Neural progenitor cell (in vitro differentiated cells): ENCODE measurements around the gene GDPD5. TPM values are rescaled to one million over a fixed set of nuclear protein-coding genes. Genes with fewer than 3 reads are reported as not detected.

Source experiments
- DNase-seq: peaks from one replicate; pipeline ENCODE4 v3.0.0-alpha.2; 2016; ENCODE audit warnings: low spot score
- H2AFZ ChIP-seq: fragments of 200-600 bp; sonication (generic); replicated peaks from 2 replicates; pipeline ENCODE4 v1.6.1; 2016; ENCODE audit warnings: antibody characterized with exemption
- H3F3A ChIP-seq: fragments of 200-600 bp; sonication (generic); 2 replicates; pipeline ENCODE4 v1.6.1; 2016; ENCODE audit warnings: antibody characterized with exemption, low read depth
- H3K27ac ChIP-seq: fragments of 200-600 bp; sonication (generic); 2 replicates; pipeline ENCODE4 v1.5.1; 2016; ENCODE audit warnings: mild to moderate bottlenecking
- H3K27me3 ChIP-seq: fragments of 200-600 bp; sonication (generic); 2 replicates; pipeline ENCODE4 v1.6.1; 2016; ENCODE audit warnings: mild to moderate bottlenecking, moderate library complexity
- H3K36me3 ChIP-seq: fragments of 200-600 bp; sonication (generic); 2 replicates; pipeline ENCODE4 v1.5.1; 2016
- H3K4me1 ChIP-seq: fragments of 200-600 bp; sonication (generic); 2 replicates; pipeline ENCODE4 v1.6.1; 2016; ENCODE audit warnings: mixed run types
- H3K4me2 ChIP-seq: fragments of 200-600 bp; sonication (generic); 2 replicates; pipeline ENCODE4 v1.6.1; 2016
- H3K4me3 ChIP-seq: fragments of 200-600 bp; sonication (generic); 2 replicates; pipeline ENCODE4 v1.5.1; 2016
- H3K79me2 ChIP-seq: fragments of 200-600 bp; sonication (generic); 2 replicates; pipeline ENCODE4 v1.6.1; 2016; ENCODE audit warnings: low read depth
- H3K9ac ChIP-seq: fragments of 200-600 bp; sonication (generic); 2 replicates; pipeline ENCODE4 v1.6.1; 2016
- H3K9me3 ChIP-seq: fragments of 200-600 bp; sonication (generic); 2 replicates; pipeline ENCODE4 v1.5.1; 2016; ENCODE audit warnings: low read depth
- H4K20me1 ChIP-seq: fragments of 200-600 bp; sonication (generic); 2 replicates; pipeline ENCODE4 v1.6.1; 2016; ENCODE audit warnings: low read depth
- H3K27ac Mint-ChIP-seq: 3 replicates; pipeline ENCODE4 v1.8.0; 2021; ENCODE audit warnings: mixed read lengths
- H3K27me3 Mint-ChIP-seq: 2 replicates; pipeline ENCODE4 v1.8.0; 2022; ENCODE audit warnings: low read depth, mild to moderate bottlenecking, inconsistent platforms, moderate library complexity, mixed read lengths; ENCODE audit not compliant: insufficient read depth
- H3K36me3 Mint-ChIP-seq: 3 replicates; pipeline ENCODE4 v1.8.0; 2021; ENCODE audit warnings: mixed read lengths
- H3K4me1 Mint-ChIP-seq: 3 replicates; pipeline ENCODE4 v1.8.0; 2021; ENCODE audit warnings: mixed read lengths
- H3K4me3 Mint-ChIP-seq: 3 replicates; pipeline ENCODE4 v1.8.0; 2021; ENCODE audit warnings: mild to moderate bottlenecking, moderate library complexity, mixed read lengths
- H3K9me3 Mint-ChIP-seq: 3 replicates; pipeline ENCODE4 v1.8.0; 2020; ENCODE audit warnings: mixed read lengths
- EZH2 ChIP-seq: fragments of 200-600 bp; sonication (generic); IDR thresholded peaks from 2 replicates; pipeline ENCODE4 v1.6.1; 2017; ENCODE audit warnings: antibody characterized with exemption, mild to moderate bottlenecking, moderate library complexity
- EZH2phosphoT487 ChIP-seq: fragments of 200-600 bp; sonication (generic); IDR thresholded peaks from 2 replicates; pipeline ENCODE4 v1.6.1; 2017; ENCODE audit warnings: antibody characterized with exemption
- total RNA-seq: library from RNA; depleted of rRNA; stranded (reverse); fragments of >200 nt; gene quantifications from 2 replicates; pipeline ENCODE4 v1.2.3, GENCODE V29; 2015; ENCODE audit warnings: low replicate concordance
- TF ChIP-seq, protein P1 (sequence below): fragments of 200-600 bp; sonication (generic); IDR thresholded peaks from 2 replicates; pipeline ENCODE4 v1.5.1; 2017; ENCODE audit warnings: antibody characterized with exemption, mild to moderate bottlenecking

Gene GDPD5
- total RNA-seq, 1 donor from 2014 or later = 11.3 TPM

DNA sequence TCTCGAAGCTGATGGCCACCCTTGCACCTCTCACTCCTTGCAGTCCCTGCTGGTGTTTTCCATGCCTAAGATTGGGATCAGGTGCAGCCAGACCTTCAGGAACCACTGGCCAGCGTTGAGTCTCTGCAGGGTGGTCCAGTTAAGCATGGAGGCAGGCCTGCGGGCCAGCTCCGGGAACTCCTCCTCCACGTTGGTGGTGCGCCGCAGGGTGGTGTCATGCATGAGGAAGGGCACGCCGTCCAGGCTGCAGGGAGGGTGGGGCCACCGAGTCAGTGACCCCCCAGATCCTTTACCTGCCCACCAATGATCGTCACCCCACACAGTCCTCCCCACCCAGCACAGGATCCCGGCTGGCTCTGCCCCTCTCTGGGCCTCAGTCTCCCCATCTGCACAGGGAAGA is 82.7 kb downstream of the GDPD5 start:
- Mint-ChIP-seq H3K27me3 (peaks cover 5% of the 10 kb centered on the region), H3K9me3 (no peaks in the 10 kb centered on the region), H3K4me1 (peaks cover 6% of the 10 kb centered on the region), H3K4me3 (no peak overlapping the region), H3K36me3 (no peaks in the 10 kb centered on the region), H3K27ac (no peak overlapping the region)
- H3F3A ChIP-seq = no peaks in the 10 kb centered on the region
- H4K20me1 ChIP-seq = no peaks in the 10 kb centered on the region
- H3K9me3 ChIP-seq = no peaks in the 10 kb centered on the region
- H3K27ac ChIP-seq = no peak overlapping the region
- no peaks in the 10 kb centered on the region for H3K79me2 ChIP-seq
- H3K27me3 ChIP-seq = no peaks in the 10 kb centered on the region
- H3K4me3 ChIP-seq = no peak overlapping the region
- no peak for TF ChIP-seq EZH2phosphoT487
- no peaks in the 10 kb centered on the region for H3K36me3 ChIP-seq
- H3K9ac ChIP-seq = no peak overlapping the region
- H3K4me1 ChIP-seq = no peaks in the 10 kb centered on the region
- H2AFZ ChIP-seq = no peak overlapping the region
- no peak for DNase-seq
- H3K4me2 ChIP-seq = no peak overlapping the region

DNA sequence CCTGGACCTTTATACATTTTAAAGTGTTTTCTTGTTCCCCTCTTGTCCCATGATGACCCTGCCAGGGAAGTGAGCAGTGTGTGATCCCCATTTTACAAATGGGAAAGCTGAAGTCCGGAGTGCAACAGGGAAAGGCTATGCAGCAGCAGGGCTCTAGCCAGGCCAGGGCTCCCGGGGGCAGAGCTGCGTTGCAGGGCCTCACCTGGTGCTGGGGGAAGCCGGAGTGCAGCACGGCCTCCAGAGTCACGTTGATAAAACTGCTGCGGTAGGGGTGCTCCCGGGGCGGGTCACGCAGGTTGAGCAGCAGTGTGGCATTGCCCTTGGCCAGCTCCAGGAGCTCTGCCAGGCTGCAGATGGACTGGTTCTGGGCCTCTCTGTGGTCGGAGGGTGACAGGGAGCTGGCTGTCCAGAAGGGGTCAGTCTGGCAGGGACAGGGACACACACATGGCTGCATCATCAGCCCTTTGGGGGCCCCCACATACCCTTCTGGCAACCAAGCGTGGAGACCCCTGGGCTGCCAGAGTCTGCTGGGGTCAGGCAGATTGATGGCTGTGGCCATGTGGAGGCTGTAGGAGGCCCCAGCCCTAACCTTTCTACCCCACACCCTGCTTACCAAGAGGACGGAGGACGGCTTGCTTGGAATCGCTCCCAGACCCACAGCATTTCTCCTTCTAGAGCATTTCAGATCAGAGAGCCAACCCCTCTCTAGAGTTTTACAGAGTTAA is 83.4 kb downstream of the GDPD5 start:
- H3K4me1 ChIP-seq = no peaks in the 10 kb centered on the region
- H3K4me2 ChIP-seq = no peak overlapping the region
- Mint-ChIP-seq H3K4me1 (peaks cover 6% of the 10 kb centered on the region), H3K4me3 (no peak overlapping the region), H3K27me3 (peaks cover 6% of the 10 kb centered on the region), H3K9me3 (no peaks in the 10 kb centered on the region), H3K27ac (no peak overlapping the region), H3K36me3 (no peaks in the 10 kb centered on the region)
- no peaks in the 10 kb centered on the region for H3K79me2 ChIP-seq
- H3K4me3 ChIP-seq = no peak overlapping the region
- H3K27ac ChIP-seq = no peak overlapping the region
- H3K9ac ChIP-seq = no peak overlapping the region
- no peak for DNase-seq
- H3K36me3 ChIP-seq = no peaks in the 10 kb centered on the region
- no peaks in the 10 kb centered on the region for H3F3A ChIP-seq
- H3K27me3 ChIP-seq = no peaks in the 10 kb centered on the region
- H3K9me3 ChIP-seq = no peaks in the 10 kb centered on the region
- TF ChIP-seq, protein P1, sequence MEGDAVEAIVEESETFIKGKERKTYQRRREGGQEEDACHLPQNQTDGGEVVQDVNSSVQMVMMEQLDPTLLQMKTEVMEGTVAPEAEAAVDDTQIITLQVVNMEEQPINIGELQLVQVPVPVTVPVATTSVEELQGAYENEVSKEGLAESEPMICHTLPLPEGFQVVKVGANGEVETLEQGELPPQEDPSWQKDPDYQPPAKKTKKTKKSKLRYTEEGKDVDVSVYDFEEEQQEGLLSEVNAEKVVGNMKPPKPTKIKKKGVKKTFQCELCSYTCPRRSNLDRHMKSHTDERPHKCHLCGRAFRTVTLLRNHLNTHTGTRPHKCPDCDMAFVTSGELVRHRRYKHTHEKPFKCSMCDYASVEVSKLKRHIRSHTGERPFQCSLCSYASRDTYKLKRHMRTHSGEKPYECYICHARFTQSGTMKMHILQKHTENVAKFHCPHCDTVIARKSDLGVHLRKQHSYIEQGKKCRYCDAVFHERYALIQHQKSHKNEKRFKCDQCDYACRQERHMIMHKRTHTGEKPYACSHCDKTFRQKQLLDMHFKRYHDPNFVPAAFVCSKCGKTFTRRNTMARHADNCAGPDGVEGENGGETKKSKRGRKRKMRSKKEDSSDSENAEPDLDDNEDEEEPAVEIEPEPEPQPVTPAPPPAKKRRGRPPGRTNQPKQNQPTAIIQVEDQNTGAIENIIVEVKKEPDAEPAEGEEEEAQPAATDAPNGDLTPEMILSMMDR = no peak
- TF ChIP-seq EZH2phosphoT487 (no peak), EZH2 (no peak)
- H2AFZ ChIP-seq = no peak overlapping the region
- H4K20me1 ChIP-seq = no peaks in the 10 kb centered on the region

DNA sequence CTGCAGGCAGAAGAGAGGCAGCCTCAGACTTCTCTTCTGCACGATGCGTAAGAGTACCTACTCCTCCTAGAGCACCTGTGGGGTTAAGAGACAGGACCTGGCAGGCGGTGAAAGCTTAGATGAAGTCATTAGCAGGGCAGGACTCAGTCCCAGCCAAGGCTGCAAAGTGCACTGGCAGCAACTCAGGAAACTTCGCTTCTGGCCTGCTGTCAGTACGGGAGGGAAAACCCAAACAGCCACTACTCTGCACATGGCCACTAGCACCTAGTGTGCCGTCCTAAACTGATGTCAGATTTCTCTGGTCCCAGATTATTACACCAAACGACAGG is 84.0 kb downstream of the GDPD5 start:
- Histone ChIP-seq H2AFZ (no peak overlapping the region), H3K27ac (no peak overlapping the region), H3K79me2 (no peaks in the 10 kb centered on the region), H3K27me3 (no peaks in the 10 kb centered on the region), H3K4me2 (no peak overlapping the region), H3K9me3 (no peaks in the 10 kb centered on the region), H3K9ac (no peak overlapping the region), H3K4me3 (no peak overlapping the region), H4K20me1 (no peaks in the 10 kb centered on the region), H3F3A (no peaks in the 10 kb centered on the region), H3K36me3 (no peaks in the 10 kb centered on the region), H3K4me1 (no peaks in the 10 kb centered on the region)
- Mint-ChIP-seq H3K36me3 (no peaks in the 10 kb centered on the region), H3K4me1 (peaks cover 6% of the 10 kb centered on the region), H3K4me3 (no peak overlapping the region), H3K27me3 (peaks cover 6% of the 10 kb centered on the region), H3K27ac (no peak overlapping the region), H3K9me3 (no peaks in the 10 kb centered on the region)
- DNase-seq = no peak
- TF ChIP-seq, protein P1 = no peak
- TF ChIP-seq EZH2 (no peak), EZH2phosphoT487 (no peak)

DNA sequence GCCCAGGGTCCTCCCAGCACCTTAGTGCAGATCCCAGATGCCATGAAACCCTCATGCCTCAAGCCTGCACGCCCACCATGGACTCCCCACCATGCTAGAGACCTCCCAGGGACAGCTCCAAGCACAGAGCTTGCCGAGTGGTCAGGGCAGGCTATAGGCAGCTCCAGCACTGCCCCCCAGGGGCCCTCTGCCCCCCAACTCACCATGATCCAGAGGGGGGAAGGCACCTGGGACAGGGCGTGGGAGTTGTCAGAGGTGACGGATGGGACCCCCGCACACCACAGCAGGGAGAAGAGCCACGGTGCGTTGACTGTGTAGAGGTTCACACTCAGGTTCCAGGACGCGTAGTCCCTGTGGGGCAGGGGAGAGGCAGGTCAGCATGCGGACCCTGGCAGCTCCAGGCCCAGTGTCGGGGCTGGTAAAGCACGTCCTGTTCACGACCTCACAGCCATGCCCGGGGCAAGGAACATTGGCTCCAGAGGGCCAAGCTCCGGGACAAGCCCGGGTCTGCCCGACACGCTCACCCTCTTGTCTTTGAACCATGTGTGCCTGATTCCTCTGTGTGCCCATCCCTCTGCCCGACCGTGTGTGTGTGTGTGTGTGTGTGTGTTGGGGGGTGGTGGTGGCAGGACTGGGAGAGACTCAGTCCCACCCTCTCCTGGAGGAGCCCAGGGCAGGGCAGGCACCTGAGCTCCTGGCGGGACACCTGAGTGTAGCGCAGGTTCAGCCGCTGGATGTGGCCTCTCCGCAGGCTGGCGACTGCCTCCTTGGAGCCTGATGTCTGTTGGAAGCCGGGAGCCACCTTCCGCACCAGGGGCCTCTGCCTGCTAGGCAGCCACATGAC is 84.6 kb downstream of the GDPD5 start:
- H3K4me1 ChIP-seq = no peaks in the 10 kb centered on the region
- peaks cover 6% of the 10 kb centered on the region for H3K27me3 Mint-ChIP-seq
- TF ChIP-seq EZH2phosphoT487 (no peak), EZH2 (no peak)
- TF ChIP-seq, protein P1 = no peak

More for the DNA sequence above, 84.6 kb downstream of the GDPD5 start:
- Histone ChIP-seq H2AFZ (no peak overlapping the region), H3K27me3 (no peaks in the 10 kb centered on the region), H4K20me1 (no peaks in the 10 kb centered on the region), H3K9ac (no peak overlapping the region), H3K4me2 (no peak overlapping the region), H3K27ac (no peak overlapping the region), H3K79me2 (no peaks in the 10 kb centered on the region), H3K4me3 (no peak overlapping the region), H3K36me3 (no peaks in the 10 kb centered on the region), H3K9me3 (no peaks in the 10 kb centered on the region), H3F3A (no peaks in the 10 kb centered on the region)
- Mint-ChIP-seq H3K4me3 (no peak overlapping the region), H3K9me3 (no peaks in the 10 kb centered on the region), H3K4me1 (peaks cover 6% of the 10 kb centered on the region), H3K27ac (no peak overlapping the region), H3K36me3 (no peaks in the 10 kb centered on the region)
- no peak for DNase-seq
